NAMALWA (cell line): ENCODE measurements around the gene MON1A.

Experiments used
- DNase-seq: peaks from one replicate; pipeline ENCODE4 v3.0.0-alpha.2; 2015; ENCODE audit warnings: low spot score

MON1A gene

DNA sequence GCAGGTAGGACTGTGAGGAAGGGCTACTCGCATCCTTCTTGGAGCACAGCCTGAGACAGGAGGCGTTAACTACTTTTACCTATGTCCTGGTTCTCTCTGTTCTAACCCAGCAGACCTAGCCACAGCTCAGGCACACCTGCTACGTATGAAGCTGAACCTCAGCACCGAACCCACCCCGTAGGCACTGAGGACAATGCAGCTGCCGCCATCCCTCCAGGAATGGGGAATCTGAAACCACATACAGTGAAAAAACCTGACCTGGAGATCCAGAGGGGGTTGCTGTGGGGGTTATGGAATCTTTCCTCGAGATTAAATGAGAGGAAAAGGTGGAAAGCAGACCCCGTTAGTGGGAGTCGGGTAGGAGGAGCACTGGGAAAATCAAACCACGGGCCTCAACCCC, 40.3 kb downstream of the MON1A start:
- DNase-seq: no peak

DNA sequence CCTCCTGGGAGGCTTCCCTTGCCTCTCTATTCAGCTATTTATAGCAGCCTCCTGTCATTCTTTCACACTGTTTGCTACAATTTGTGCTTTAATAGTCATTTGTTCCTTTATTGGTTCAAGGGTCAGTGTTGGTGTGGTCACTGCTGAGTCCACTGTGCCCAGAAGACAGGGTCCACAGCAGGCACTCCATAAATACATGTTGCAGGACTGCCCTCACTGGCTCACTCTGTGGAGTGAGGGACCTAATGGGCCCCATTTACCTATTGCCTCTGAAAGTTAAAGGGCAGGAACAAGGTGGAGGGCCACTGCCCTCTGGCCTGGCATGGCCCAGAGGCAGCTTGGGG, 42.7 kb downstream of the MON1A start:
- DNase-seq: no peak

- no peak for DNase-seq
Observed at GRCh38 chr3:49883998-49884397, 45.6 kb downstream of the MON1A start.

GRCh38 chr3:49882166-49882565, 47.4 kb downstream of the MON1A start:
- no peak for DNase-seq

GRCh38 chr3:49880581-49881315, 48.9 kb downstream of the MON1A start:
- DNase-seq: no peak

DNA sequence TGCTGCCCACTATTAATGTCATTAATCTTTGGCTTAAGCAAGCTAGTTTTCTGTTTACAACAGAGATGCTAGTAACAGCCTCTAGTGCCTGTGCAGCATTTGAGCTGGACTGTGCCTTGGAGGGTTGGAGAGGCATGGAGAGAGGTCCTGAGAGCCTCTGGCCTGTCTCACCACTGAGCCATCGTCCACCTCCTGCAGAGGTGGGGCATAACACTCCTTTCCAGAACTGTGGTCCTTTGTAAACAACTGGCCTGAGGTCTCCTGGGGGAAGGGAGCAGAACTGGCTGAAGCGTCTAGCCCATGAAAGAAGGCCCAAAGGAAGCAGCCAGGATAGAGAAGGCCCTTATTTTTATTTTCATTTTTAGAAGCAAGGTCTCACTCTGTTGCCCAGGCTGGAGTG, 49.9 kb downstream of the MON1A start:
- no peak for DNase-seq

- no peak for DNase-seq
Observed at GRCh38 chr3:49878686-49879085, 50.9 kb downstream of the MON1A start.

DNA sequence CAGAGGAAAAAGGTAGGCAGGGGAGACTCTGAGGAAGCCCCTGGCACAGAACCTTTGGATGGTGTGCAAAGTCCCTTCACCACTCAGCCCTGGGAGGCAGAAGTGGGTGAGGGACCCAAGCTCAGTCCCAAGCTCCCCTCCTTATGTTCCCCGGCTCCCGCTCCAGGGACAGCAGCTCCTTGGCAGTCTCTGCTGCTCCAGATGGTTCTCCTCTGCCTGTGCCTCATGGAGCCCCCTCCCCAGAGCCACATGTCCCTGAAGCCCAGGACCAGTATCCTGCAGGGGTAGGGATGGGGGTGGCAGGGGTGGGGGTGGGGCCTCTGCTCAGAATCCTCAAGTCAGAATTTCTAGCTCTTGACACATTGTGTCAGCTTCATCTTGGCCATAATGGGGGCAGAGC, 51.9 kb downstream of the MON1A start:
- DNase-seq: no peak

GRCh38 chr3:49876567-49876966, 53.0 kb downstream of the MON1A start:
- no peak for DNase-seq

GRCh38 chr3:49873623-49874022, 56.0 kb downstream of the MON1A start:
- no peak for DNase-seq

DNA sequence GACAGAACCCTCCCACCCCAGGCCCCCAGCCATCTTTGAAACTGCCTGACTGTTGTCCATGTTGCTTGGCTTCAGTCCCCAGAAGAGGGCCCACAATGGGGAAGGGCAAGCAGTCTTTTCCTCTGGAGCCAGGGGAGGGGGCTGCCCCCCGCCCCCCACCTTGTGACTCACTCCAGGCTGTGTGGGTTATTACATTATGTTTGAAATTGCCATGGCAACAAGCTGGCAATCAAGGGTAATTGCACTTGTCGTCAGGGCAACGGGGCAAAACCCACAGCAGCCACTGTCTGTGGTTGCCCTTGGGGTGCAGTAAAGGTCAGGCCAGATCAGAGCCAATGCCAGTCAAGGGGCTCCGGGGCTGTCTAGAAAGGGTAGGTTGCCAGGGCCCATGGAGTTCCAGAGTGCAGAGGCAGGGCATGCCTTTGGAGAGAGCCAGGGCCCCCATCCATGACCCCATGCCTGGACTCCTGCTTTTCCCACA, 56.8 kb downstream of the MON1A start:
- peak; percentile 44 for DNase-seq

DNA sequence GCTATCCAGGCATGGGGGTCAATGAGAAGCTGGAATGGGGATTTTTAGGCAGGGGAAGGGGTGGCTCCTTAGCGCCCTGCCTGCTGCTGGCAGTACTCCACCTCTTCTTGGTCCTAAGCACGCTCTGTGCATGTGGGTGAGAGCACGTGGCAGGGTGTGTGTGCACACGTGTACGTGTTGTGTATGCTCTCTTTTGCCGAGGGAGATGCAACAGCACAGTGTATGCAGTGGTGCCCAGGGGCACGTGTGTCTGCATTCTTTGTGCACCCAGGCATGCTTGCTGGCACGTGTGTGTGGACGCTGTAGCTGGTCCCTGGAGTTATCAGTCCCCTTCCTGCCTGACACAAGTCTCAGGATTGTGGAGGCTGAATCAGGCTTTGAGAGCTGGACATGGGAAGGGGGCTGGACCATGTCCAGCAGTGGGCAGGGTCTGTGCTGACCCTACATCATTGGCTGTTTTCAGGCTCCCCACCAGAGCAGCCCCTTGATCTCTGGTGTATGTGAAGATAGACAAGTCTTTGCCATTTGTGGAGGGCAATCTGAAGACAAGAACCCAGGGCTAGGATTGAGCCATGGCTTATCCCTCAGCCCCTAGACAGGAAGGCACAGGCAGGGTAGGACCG, 58.0 kb downstream of the MON1A start:
- DNase-seq: no peak

DNA sequence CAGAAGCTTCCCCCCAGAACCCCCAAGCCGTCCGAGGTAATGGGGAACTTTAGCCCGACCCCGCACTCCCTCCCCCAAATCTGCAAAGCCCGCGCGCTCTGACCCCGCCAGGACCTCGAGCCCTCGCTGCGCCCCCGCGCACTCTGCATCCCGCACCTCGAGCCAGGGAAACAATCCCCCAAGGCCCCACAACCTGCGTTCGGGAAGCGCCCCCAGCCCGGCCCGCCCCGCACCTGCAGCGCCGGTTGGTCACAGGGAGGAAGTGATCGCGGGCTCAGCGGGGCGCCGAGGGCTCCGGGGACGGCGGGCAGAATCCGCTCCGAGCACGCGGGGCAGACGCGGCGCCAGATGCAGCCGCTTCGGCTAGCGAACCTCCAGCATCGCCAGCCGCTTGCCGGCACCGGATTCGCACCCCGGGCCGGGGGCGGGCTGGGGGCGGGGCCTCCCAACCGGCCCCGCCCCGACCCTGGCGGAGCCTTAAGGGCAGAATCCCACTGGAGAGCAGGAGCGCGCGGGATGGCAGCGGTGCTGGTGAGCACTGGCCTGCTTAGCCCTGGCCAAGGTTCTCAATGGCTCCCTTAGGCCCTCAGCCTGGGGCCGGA, 60.0 kb downstream of the MON1A start, which contains the start of gene CAMKV:
Gene CAMKV, minus strand, starts transcription at position 382 of the 602 bp plus-strand sequence. CDS start 7,518 bp downstream, outside the sequence.
- peak; percentile 48 for DNase-seq

DNA sequence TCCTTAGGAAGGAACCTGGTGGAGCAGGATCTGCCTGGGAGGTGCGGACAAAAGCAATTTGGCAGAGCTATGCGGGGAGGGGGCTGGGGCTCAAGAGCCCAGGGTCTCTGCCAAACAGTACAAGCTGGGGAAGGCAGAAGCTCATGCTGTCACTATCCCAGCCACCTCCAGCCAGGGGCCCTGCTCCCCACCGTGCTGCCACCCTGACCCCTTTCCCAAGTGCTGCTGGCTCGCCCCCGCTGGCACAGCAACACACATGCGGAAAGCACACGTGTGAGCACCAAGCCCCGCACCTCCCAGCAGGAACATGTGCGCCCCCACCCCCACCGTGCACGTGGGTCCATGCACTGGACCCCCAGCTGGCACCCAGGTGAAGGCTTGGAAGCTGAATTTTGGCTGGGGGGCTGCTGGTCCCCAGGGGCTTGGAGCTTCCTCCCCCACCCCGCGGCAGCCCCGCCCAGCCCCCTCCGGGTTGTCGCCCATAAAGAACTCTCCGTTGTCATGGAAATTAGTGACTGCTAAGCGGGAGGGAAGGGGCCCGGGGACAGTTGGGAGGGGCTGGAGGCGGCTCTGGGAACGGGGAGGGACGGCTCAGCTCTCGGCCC, 60.6 kb downstream of the MON1A start:
- no peak for DNase-seq

- DNase-seq: peak; percentile 35
Observed at GRCh38 chr3:49867871-49868321, 61.7 kb downstream of the MON1A start.

GRCh38 chr3:49867400-49867799, 62.2 kb downstream of the MON1A start:
- DNase-seq: no peak

- DNase-seq: no peak
Observed at GRCh38 chr3:49865198-49865784, 64.3 kb downstream of the MON1A start.

GRCh38 chr3:49864505-49864904, 65.1 kb downstream of the MON1A start:
- no peak for DNase-seq

DNA sequence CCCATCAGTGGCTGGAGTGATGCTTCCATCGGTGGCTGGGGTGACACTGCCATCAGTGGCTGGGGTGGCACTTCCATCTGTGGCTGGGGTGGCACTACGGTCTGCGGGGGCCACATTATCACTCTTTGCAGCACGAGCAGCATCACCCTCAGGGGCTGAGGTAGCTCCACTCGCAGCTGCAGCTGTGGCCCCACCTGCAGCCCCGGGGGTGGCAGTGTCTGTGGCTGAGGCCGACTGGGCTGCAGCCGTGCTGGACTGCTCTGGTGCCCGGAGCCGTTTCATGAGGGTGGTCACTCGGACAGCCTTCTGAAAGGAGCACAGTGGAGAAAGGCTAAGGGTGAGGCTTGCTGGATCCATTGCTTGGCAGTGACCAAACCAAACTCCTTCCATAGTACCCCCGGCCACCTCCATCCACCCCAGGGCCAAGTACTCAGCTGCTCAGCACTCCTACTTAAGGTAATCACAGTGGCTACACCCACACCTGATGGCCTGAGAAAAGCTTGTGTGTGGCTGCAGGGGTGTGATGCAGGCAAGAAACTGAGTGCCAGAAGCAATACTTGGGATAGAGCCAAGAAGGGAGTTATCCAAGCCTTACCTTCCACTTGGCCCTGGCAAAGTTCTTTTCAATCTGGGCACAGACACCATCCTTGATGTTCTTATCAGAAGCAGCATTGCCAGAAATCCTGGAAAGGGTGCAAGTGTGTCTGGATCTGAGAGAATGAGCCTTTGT, 69.9 kb downstream of the MON1A start:
- DNase-seq: no peak
